ENCODE measurements around the gene BEST4.

- no peak for TF ChIP-seq EZH2 (IDR thresholded peaks at IDR 0.05; ENCODE audit: insufficient read depth, poor library complexity, severe bottlenecking)
- no peak for TF ChIP-seq EZH2phosphoT487 (IDR thresholded peaks at IDR 0.05; ENCODE audit: insufficient read depth, low read depth)
These were observed 46.4 kb upstream of the BEST4 start for GRCh38 chr1:44834328-44834727.
